Omental fat pad (tissue), 4 donors: ENCODE measurements around the gene FAM83G. TPM values are rescaled to one million over a fixed set of nuclear protein-coding genes. Genes with fewer than 3 reads are reported as not detected.

ENCODE experiments used
- ATAC-seq: fragments of 150-250 bp; one replicate; pipeline ENCODE4 v1.9.1; 2016; ENCODE audit warnings: mild to moderate bottlenecking, moderate library complexity; ENCODE audit not compliant: low FRiP score
- DNase-seq: peaks from one replicate; pipeline ENCODE4 v3.0.0-alpha.2; 2019; ENCODE audit warnings: low spot score
- CTCF ChIP-seq, 3 donors: fragments of 450-650 bp; IDR thresholded peaks; one replicate each; pipeline ENCODE4 v1.5.1; 2016 to 2017; ENCODE audit warnings: antibody characterized with exemption in 3 of 3, mild to moderate bottlenecking in 3 of 3, moderate library complexity in 2 of 3
- total RNA-seq, 4 donors: library from RNA; depleted of rRNA; stranded (reverse); fragments of >200 nt; gene quantifications; one replicate each; pipeline ENCODE4 v1.1.0, GENCODE V29; 2016

FAM83G gene
- total RNA-seq, 4 donors from 2014 or later = 0.95 to 19.9 (median 14.3) TPM

- no peak for TF ChIP-seq CTCF (IDR thresholded peaks at IDR 0.05)
- DNase-seq (no peak), ATAC-seq (no peak)
These were observed 19.1 kb downstream of the FAM83G start for GRCh38 chr17:18985475-18985874.

- DNase-seq (no peak), ATAC-seq (no peak)
- no peak for TF ChIP-seq CTCF (IDR thresholded peaks at IDR 0.05)
These were observed 20.1 kb downstream of the FAM83G start for GRCh38 chr17:18984273-18985114.

- no peak for TF ChIP-seq CTCF (IDR thresholded peaks at IDR 0.05)
- no peak for DNase-seq
- ATAC-seq = no peak
These were observed 22.7 kb downstream of the FAM83G start for GRCh38 chr17:18981642-18982424.

- ATAC-seq (no peak), DNase-seq (no peak)
- no peak for TF ChIP-seq CTCF (IDR thresholded peaks at IDR 0.05)
These were observed 23.3 kb downstream of the FAM83G start for GRCh38 chr17:18981335-18981641.

- no peak for TF ChIP-seq CTCF (IDR thresholded peaks at IDR 0.05)
- ATAC-seq (no peak), DNase-seq (no peak)
These were observed 23.8 kb downstream of the FAM83G start for GRCh38 chr17:18980682-18981334.

- ATAC-seq = no peak
- TF ChIP-seq CTCF (IDR thresholded peaks at IDR 0.05) = no peak
These were observed 25.9 kb downstream of the FAM83G start for GRCh38 chr17:18978655-18979054.

More at GRCh38 chr17:18978655-18979054, 25.9 kb downstream of the FAM83G start:
- no peak for DNase-seq
